Sigmoid colon (tissue), 4 donors: ENCODE measurements around the gene GPATCH4.
"Not testable (repeated sequence)": the region's sequence is repeated elsewhere in the genome, so short reads cannot be mapped to it uniquely, and the experiment has no call there.

Source experiments
- EP300 ChIP-seq, 4 donors: sonication (generic); formaldehyde crosslinking; IDR thresholded peaks; one replicate each; pipeline ENCODE4 v1.6.1; 2017; ENCODE audit warnings: antibody characterized with exemption in 4 of 4
- POLR2A ChIP-seq, 2 donors: fragments of 450-650 bp; IDR thresholded peaks; one replicate each; pipeline ENCODE4 v1.6.1; 2016; ENCODE audit warnings: antibody characterized with exemption in 2 of 2, mild to moderate bottlenecking in 2 of 2, moderate library complexity in 2 of 2
- POLR2AphosphoS5 ChIP-seq, 4 donors: sonication (generic); formaldehyde crosslinking; IDR thresholded peaks; one replicate each; pipeline ENCODE4 v1.6.1; 2017; ENCODE audit warnings: antibody characterized with exemption in 4 of 4
- TF ChIP-seq, protein P1 (sequence below), 4 experiments: fragments of 450-650 bp in 3 of 4; fragments of 200-600 bp in 1 of 4; IDR thresholded peaks; one replicate each; pipeline ENCODE4 v1.5.1; 2016 to 2019; ENCODE audit warnings: antibody characterized with exemption in 4 of 4, mild to moderate bottlenecking in 3 of 4, moderate library complexity in 2 of 4

DNA sequence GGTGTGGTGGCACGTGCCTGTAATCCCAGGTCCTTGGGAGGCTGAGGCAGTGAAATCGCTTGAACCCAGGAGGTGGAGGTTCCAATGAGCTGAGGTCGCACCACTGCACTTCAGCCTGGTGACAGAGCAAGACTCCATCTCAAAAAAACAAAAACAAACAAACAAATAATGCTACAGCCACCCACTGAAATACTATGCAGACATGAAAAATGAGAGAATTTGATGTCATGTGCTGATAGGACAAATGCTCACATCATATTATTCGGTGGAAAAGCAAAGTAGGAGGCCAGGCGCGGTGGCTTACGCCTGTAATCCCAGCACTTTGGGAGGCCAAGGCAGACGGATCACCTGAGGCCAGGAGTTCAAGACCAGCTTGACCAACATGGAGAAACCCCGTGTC lies 8.8 kb upstream of the GPATCH4 start:
- TF ChIP-seq, protein P1, sequence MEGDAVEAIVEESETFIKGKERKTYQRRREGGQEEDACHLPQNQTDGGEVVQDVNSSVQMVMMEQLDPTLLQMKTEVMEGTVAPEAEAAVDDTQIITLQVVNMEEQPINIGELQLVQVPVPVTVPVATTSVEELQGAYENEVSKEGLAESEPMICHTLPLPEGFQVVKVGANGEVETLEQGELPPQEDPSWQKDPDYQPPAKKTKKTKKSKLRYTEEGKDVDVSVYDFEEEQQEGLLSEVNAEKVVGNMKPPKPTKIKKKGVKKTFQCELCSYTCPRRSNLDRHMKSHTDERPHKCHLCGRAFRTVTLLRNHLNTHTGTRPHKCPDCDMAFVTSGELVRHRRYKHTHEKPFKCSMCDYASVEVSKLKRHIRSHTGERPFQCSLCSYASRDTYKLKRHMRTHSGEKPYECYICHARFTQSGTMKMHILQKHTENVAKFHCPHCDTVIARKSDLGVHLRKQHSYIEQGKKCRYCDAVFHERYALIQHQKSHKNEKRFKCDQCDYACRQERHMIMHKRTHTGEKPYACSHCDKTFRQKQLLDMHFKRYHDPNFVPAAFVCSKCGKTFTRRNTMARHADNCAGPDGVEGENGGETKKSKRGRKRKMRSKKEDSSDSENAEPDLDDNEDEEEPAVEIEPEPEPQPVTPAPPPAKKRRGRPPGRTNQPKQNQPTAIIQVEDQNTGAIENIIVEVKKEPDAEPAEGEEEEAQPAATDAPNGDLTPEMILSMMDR (IDR thresholded peaks at IDR 0.05): not testable (repeated sequence)
- TF ChIP-seq EP300, POLR2AphosphoS5, POLR2A (IDR thresholded peaks at IDR 0.05): not testable (repeated sequence)
